Heart left ventricle (tissue), 16 donors: ENCODE results near the gene ACVR2B. TPM values are rescaled to one million over a fixed set of nuclear protein-coding genes. Genes with fewer than 3 reads are reported as not detected.

Source experiments
- ATAC-seq, 4 donors: fragments of 200-7000 bp; cut with Tn5 transposase; one replicate each; pipeline ENCODE4 v1.9.1; 2020 to 2022; ENCODE audit warnings: moderate library complexity in 4 of 4, mild to moderate bottlenecking in 3 of 4, moderate number of reproducible peaks in 1 of 4
- DNase-seq, 5 donors: peaks; one replicate each; pipeline ENCODE4 v3.0.0-alpha.2; 2020
- H3K27ac ChIP-seq, 12 donors: fragments of 200-600 bp; sonication (generic) in 4 of 12; one replicate each; pipeline versions ENCODE4 v1.5.0 to v1.8.0; 2016 to 2022; ENCODE audit warnings: mild to moderate bottlenecking in 2 of 12
- H3K27me3 ChIP-seq, 9 donors: fragments of 200-600 bp; sonication (generic) in 2 of 9; one replicate each; pipeline versions ENCODE4 v1.5.1 to v1.8.0; 2016 to 2022; ENCODE audit warnings: mild to moderate bottlenecking in 3 of 9
- H3K36me3 ChIP-seq, 9 donors: fragments of 200-600 bp; sonication (generic) in 2 of 9; one replicate each; pipeline versions ENCODE4 v1.5.0 to v1.8.0; 2018 to 2022; ENCODE audit warnings: mild to moderate bottlenecking in 2 of 9
- H3K4me1 ChIP-seq, 12 donors: fragments of 200-600 bp; sonication (generic) in 4 of 12; one replicate each; pipeline versions ENCODE4 v1.5.0 to v1.8.0; 2016 to 2022; ENCODE audit warnings: mild to moderate bottlenecking in 3 of 12
- H3K4me3 ChIP-seq, 12 donors: fragments of 200-600 bp; sonication (generic) in 4 of 12; one replicate each; pipeline versions ENCODE4 v1.5.0 to v1.8.0; 2017 to 2022; ENCODE audit warnings: mild to moderate bottlenecking in 9 of 12, moderate library complexity in 4 of 12
- H3K9me3 ChIP-seq, 12 donors: fragments of 200-600 bp; sonication (generic) in 4 of 12; one replicate each; pipeline versions ENCODE4 v1.5.0 to v1.8.0; 2016 to 2022; ENCODE audit warnings: mild to moderate bottlenecking in 1 of 12
- CTCF ChIP-seq, 12 donors: fragments of 200-600 bp; sonication (generic) in 4 of 12; IDR thresholded peaks; one replicate each; pipeline versions ENCODE4 v1.5.0 to v1.8.0; 2018 to 2022; ENCODE audit warnings: antibody characterized with exemption in 12 of 12, mild to moderate bottlenecking in 5 of 12
- POLR2A ChIP-seq, 2 donors: fragments of 450-650 bp; IDR thresholded peaks; one replicate each; pipeline ENCODE4 v1.6.1; 2017; ENCODE audit warnings: antibody characterized with exemption in 2 of 2, mild to moderate bottlenecking in 2 of 2, moderate library complexity in 2 of 2
- WGBS, 4 donors: extraction: QIAGEN DNeasy Blood & Tissue Kit in 2 of 4; methylation state at CpG; one replicate each; pipeline versions ENCODE4 v1.1.5 to v1.1.7; 2013 to 2018; 5-methylcytosine and 5-hydroxymethylcytosine counted together
- intact Hi-C, 10 donors: fragments of 100-400 bp; cut with DNase I; formaldehyde crosslinking; loops; one replicate each; pipeline versions ENCODE4 v1.11.1 to v1.14.2; 2022
- polyA plus RNA-seq, 2 donors: library from polyadenylated mRNA; stranded (reverse); fragments of 200-250 nt; gene quantifications; one replicate each; pipeline ENCODE4 v1.2.3, GENCODE V29; 2013
- total RNA-seq, 9 donors: library from RNA; depleted of rRNA in 2 of 9; stranded (reverse); fragments of >200 nt in 2 of 9; fragmentation: NEBNext Ultra II Directional in 3 of 9; extraction: Animal tissue kit (Norgen Biotek cat#: 25700) in 3 of 9; gene quantifications; one replicate each; pipeline versions ENCODE4 v1.1.0 to v1.2.4, GENCODE V29; 2016 to 2023
- donor health status: ischemic (EF 13 %, LVEDD 7.1; RV severe dilation, severe dysfunction).
- donor health status: healthy with polysubstance abuse.
- donor health status: DM: no; HTN: yes; CAD: no.
- donor health status: DM: no; HTN: no; CAD: no.
- donor health status: ischemic (EF 25% LVEDD 6.9; RV normal size, moderate dysfunction).
- donor health status: ischemic (EF 25% LVEDD 5.7; RV mildly dilated, moderate dysfunction).
- donor health status: healthy.
- donor health status: DM: yes; HTN: yes; CAD: no.
- donor health status: ischemic (EF 35%, LVEDD 5.7; RV mildly dilated, moderate dysfunction).
- donor health status: nonischemic (EF 11% LVEDD 7.7; RV severe dilation, severe dysfunction).
- donor health status: DM: yes; HTN: yes; CAD: no.
- donor health status: PGD.
- donor health status: ischemic (EF 29% LVEDD 5.4; RV normal size, mild dysfunction).
- donor health status: nonischemic (EF 23%, LVEDD 6.1; RV moderate dilation, normal function).

The ACVR2B gene
- total and polyA plus RNA-seq, 11 donors: 1.3 to 12.4 (median 4.8) TPM

- no peak for ATAC-seq
Measured at GRCh38 chr3:38446085-38446686, 7.5 kb upstream of the ACVR2B start.

GRCh38 chr3:38446812-38447211 is 6.9 kb upstream of the ACVR2B start:
- no peak for DNase-seq
- Histone ChIP-seq H3K27me3 (no peaks in the 10 kb centered on the region), H3K9me3 (peaks cover 0 to 11% (median 0%) of the 10 kb centered on the region in 12 donors), H3K4me1 (no peaks in the 10 kb centered on the region), H3K4me3 (no peak overlapping the region), H3K36me3 (no peaks in the 10 kb centered on the region), H3K27ac (no peak overlapping the region)
- intact Hi-C loops: loop anchor here in 1 of 10 donors (10.0 kb wide), 1 partner anchor 52 kb away; no protein-coding TSS in a partner anchor
- no peak for ATAC-seq
- no peak for TF ChIP-seq POLR2A (IDR thresholded peaks at IDR 0.05)
- TF ChIP-seq CTCF (IDR thresholded peaks at IDR 0.05): no peak

More at GRCh38 chr3:38446085-38446686, 7.5 kb upstream of the ACVR2B start:
- TF ChIP-seq CTCF (IDR thresholded peaks at IDR 0.05) (no peak), POLR2A (IDR thresholded peaks at IDR 0.05) (no peak)
- Histone ChIP-seq H3K4me1 (no peaks in the 10 kb centered on the region), H3K9me3 (peaks cover 0 to 11% (median 0%) of the 10 kb centered on the region in 12 donors), H3K4me3 (no peak overlapping the region), H3K27me3 (no peaks in the 10 kb centered on the region), H3K36me3 (no peaks in the 10 kb centered on the region), H3K27ac (no peak overlapping the region)
- no peak for DNase-seq
- 58 to 68% (median 61%) methylated on average over 2 of the region's 2 CpGs for WGBS, 4 donors
- intact Hi-C loops: loop anchor here in 1 of 10 donors (10.0 kb wide), 1 partner anchor 51 kb away; no protein-coding TSS in a partner anchor

- ATAC-seq (no peak), DNase-seq (no peak)
- H3K4me3 ChIP-seq: no peak overlapping the region
- no peak for TF ChIP-seq CTCF (IDR thresholded peaks at IDR 0.05)
- no peak for TF ChIP-seq POLR2A (IDR thresholded peaks at IDR 0.05)
- H3K27me3 ChIP-seq: peaks cover 0 to 9% (median 0%) of the 10 kb centered on the region in 9 donors
- peaks cover 0 to 2% (median 0%) of the 10 kb centered on the region in 12 donors for H3K9me3 ChIP-seq
- no peak overlapping the region for H3K27ac ChIP-seq
- intact Hi-C loops: loop anchor here in 2 of 10 donors (5.0 to 10.0 kb wide), 2 partner anchors 314 to 316 kb away; partner anchors contain the start of genes ACAA1 (in 2 of the 2) and MYD88 (in 2 of the 2)
- 93 to 99% (median 95%) methylated on average over 3 of the region's 3 CpGs for WGBS, 4 donors
- peaks cover 0 to 24% (median 10%) of the 10 kb centered on the region in 12 donors for H3K4me1 ChIP-seq
- H3K36me3 ChIP-seq: no peaks in the 10 kb centered on the region
Measured at GRCh38 chr3:38450853-38451252, 2.8 kb upstream of the ACVR2B start.

GRCh38 chr3:38453913-38454177 is 155 bp downstream of the ACVR2B start:
- H3K36me3 ChIP-seq: no peaks in the 10 kb centered on the region
- DNase-seq: no peak
- peak overlapping the region; percentile 76 to 98 (median 89) for H3K4me3 ChIP-seq
- peak overlapping the region; percentile 75 to 95 (median 82) for H3K27ac ChIP-seq
- H3K27me3 ChIP-seq: peaks cover 0 to 9% (median 0%) of the 10 kb centered on the region in 9 donors
- no peak for ATAC-seq
- TF ChIP-seq POLR2A (IDR thresholded peaks at IDR 0.05) (no peak), CTCF (IDR thresholded peaks at IDR 0.05) (no peak)
- WGBS, 4 donors: 1% methylated on average over 36 of the region's 36 CpGs; no CpG with 5 or more reads in 2 of the 4 donors
- no peaks in the 10 kb centered on the region for H3K9me3 ChIP-seq
- intact Hi-C loops: loop anchor here in 2 of 10 donors (5.0 to 10.0 kb wide), 2 partner anchors 317 to 319 kb away; partner anchors contain the start of genes ACAA1 (in 2 of the 2) and MYD88 (in 2 of the 2)
- peaks cover 0 to 42% (median 29%) of the 10 kb centered on the region in 12 donors for H3K4me1 ChIP-seq
